Stimulated activated CD4-positive, alpha-beta T cell treated with anti-CD3 and anti-CD28 coated beads, Interleukin-1b, Interleukin-23, amount 100 ng/mL, for 1 hour (primary cell): Measurements from ENCODE around the gene DCAF11.

ENCODE experiments used
- DNase-seq, 2 donors: peaks; one replicate each; pipeline ENCODE4 v3.0.0-alpha.2; 2020; ENCODE audit warnings: low read depth in 2 of 2

The DCAF11 gene

DNA sequence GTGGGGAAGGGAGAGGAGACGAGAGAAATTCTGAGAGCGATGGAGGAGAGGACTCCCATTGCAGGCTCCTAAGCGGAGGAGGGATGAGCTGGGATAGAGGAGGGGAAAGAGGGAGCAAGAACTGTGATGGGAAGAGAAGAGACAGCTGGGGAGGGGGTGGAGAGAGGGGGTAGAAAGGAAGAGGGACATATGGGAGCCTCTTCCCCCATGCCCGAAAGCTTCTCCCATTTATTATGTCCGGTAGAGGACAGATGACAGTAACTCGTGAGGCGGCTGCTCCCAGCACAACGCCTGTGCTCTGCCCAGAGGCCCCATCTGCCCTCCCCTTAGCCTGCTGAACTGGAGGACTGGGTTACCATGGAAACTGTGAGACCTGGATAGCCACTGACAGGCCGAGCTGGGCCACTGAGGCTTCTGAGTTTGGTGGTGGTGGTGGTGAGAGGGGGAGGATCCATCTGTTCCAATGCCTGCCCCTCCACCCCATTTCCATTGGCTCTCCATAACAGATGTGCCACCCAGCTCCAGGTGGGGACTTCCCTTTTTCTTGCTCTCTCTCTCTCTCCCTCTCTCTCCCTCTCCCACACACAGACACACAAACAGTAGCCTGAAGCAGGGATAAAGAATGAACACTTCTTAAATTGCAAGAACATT is 35.0 kb upstream of the DCAF11 start:
- DNase-seq: no peak

GRCh38 chr14:24080142-24080530 is 34.4 kb upstream of the DCAF11 start:
- DNase-seq: no peak

GRCh38 chr14:24080888-24081738 is 33.5 kb upstream of the DCAF11 start:
- peak; percentile 9 to 39 for DNase-seq

DNA sequence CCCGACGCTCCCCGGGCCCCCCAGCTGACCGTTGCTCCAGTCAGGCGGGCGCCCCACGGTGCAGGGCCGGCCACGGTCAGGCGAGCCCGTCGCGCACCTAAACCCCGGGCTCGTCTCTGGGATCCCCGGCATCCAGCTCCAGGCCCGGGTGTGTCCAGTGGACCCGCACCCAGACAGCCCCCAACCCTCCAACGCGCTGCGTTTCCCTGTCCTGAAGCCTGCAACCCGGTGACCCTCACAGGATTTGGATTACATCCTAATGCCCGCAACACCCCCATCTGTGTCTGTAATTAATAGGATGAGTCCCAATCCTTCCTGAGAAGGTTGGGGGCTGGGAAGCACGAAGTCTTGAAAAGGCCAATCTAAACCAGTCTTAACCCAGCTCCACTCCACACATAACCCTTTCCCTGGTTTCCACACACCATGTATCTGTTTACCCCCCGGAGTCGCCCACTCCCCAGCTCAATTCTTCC is 32.8 kb upstream of the DCAF11 start:
- DNase-seq: no peak

DNA sequence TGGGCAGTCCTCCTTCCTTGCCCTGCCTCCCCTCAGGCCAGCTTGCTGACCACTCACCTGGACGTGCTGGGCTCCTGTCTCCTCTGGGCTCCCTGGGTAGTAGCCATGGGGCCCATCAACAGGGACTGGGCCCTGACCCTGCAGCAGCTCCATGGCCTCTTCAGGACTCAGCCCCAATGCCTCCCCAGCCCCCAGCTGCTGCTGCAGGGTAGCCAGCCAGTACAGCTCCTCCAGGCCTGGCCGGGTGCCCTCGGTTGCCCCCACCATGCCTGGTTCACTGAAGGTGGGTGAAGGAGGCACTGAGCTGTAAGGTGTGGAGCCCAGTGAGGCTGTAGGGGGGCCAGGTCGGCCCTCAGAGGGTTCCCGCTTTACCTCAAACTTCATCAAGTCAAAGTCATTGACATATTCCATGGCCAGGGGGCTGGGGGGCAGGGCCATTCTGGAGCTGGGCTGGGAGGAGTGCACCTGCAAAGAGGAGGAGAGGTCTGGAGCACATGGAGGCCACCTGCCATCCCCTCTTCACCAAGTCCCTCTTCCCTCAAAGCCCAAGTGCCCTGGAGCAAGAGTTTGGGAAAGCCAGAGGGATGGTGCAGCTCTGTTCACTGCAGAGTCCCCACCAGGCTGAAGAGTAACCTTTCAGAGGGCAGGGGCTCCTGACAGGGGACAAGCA is 32.0 kb upstream of the DCAF11 start:
- no peak for DNase-seq

DNA sequence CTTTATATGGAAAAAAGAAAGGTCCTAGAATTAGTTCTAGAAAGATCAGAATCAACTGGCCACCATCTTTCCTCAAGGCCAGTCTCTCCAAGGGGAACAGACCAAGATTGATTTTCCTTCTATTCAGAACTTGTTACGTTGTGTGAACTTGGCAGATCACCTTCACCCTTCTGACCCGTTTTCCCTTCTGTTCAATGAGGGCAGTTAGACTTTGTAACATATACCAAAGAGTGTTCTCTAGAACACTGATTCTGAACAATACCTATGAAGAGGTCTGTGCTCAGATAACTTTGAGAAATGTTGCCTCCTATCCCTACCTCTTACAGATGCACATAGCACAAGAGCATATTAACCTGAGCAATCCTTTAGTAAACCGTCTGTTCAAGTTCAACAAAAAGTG is 31.1 kb upstream of the DCAF11 start:
- no peak for DNase-seq

DNA sequence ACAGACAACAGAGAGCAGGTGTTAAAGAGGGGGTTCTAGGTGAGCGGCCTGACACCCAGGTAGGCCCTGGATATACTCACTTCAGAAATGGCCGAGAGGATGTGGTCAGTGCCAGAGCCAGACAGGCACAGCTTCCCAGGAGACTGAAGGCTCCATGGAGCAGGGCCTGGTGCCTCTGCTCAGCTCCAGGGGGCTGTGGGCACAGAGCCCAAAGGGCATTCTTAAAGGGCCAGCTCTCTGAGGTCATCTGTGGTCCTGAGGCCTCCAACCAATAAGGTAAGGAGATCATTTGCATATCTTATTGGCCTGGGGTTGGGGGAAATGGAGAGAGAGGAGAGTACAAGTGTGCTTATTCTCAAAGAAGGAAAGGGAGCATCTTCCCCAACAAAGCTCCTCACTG is 30.1 kb upstream of the DCAF11 start:
- DNase-seq: no peak

GRCh38 chr14:24085215-24085614 is 29.4 kb upstream of the DCAF11 start:
- DNase-seq: no peak

DNA sequence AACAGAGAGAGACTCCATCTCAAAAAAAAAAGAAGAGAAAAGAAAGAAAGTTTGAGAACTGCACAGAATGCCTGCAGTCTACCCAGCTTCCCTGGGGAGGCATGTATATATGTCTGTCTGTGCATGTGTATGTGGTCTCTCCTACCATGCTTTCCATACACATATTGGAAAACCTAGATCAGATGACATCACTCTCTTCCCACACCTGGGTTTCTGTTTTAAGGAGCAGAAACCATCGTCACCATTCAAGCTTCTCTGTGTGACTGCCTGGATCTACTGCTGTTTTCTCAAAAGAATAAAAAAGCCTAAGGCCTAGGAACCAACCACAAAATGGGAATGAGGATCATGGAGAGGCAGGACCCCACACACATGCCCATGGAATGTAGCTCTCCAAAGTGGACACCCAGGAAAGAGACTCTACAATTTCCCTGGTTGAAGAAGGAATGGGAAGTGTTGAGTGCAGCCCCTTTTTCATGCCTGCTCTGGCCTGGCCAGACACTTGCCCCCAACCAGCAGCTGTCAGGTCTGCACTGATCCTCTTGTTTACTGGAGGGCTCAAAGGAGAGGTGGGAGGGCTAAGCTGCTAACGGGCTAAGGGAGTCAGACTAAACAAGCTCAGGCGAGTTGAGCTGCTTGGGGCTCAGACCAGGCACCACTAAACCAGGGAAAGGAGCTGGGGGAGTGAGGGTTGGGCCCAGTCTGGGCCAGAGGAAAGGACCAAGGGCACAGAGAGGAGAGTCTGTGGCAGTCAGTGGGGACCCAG is 28.2 kb upstream of the DCAF11 start:
- no peak for DNase-seq

- DNase-seq: no peak
Observed at GRCh38 chr14:24087004-24087403, 27.6 kb upstream of the DCAF11 start.

GRCh38 chr14:24088095-24088494 is 26.5 kb upstream of the DCAF11 start:
- DNase-seq: no peak

GRCh38 chr14:24089890-24090289 is 24.7 kb upstream of the DCAF11 start:
- no peak for DNase-seq

GRCh38 chr14:24092110-24092504 is 22.5 kb upstream of the DCAF11 start:
- no peak for DNase-seq

GRCh38 chr14:24092505-24093206 is 21.9 kb upstream of the DCAF11 start:
- no peak for DNase-seq

DNA sequence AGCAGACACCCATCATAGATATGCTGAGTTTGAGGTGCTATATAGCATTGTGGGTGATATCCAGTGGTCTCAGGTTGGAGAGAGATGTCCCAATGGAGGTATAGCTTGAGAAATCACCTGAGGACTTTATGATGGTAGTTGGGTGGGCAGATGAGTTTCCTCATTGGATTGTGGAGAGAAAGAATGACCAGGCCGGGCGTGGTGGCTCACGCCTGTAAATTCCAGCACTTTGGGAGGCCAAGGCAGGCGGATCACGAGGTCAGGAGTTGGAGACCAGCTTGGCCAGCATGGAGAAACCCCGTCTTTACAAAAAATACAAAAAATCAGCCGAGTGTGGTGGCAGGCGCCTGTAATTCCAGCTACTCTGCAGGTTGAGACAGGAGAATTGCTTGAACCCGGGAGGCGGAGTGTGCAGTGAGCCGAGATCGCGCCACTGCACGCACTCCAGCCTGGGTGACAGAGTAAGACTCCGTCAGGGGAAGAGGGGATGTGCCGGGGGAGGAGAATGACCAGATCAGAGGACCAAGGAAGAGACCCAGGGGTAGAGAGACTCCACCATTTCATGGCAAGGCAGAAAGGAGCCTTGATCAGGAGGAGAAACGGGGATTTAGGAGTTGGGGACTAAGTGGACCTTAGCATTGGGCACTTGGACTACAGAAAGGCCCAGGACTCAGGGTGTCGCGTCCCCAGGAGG is 21.2 kb upstream of the DCAF11 start:
- no peak for DNase-seq

DNA sequence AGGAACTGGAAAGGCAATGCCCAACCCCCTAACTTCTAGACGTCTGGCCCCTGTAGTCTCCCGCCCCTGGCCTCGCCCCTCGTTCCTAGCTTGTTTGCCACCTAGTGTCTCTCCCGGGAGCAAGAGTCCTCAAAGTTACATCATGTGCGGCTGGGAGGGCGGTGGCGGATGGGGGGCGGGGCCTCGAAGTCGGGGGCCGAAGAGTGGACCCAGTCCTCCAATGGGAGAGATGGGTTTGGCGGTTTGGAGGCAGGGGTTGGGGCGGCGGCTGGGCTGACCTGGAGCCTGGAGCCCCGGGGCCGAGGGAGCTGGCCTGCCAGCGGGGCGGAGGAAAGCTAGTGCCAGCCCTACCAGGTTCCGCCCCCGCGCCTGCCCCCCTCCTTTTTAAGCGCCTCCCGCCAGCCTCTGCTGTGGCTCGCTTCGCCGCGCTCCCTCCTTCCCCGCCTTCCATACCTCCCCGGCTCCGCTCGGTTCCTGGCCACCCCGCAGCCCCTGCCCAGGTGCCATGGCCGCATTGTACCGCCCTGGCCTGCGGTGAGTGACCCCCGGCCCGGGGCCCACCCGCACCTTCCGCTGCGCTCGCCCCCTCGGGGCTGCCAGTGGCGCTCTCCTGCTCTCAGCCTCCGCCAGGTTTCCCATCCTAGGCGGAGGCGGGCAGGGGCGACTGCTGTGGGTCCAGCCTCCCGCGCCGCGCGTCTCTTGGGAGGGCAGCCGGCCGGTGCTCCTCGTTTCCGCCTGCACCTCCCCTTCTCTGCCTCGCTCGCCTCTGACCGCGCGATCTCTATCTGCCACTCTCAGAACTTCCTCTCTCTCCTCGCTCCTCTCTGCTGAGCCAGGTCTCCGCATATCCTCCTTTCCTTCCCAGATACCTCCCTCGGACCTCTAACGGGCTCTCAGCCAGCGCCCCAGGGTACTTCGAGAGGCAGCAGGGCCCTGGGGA is 20.4 kb upstream of the DCAF11 start, which contains the start of gene PCK2:
TSS of gene PCK2 (plus strand) at position 411 of the 940 bp plus-strand sequence. CDS start at position 506, 95 bp downstream.
- peak in 1 of 2 donors; percentile 82 for DNase-seq

DNA sequence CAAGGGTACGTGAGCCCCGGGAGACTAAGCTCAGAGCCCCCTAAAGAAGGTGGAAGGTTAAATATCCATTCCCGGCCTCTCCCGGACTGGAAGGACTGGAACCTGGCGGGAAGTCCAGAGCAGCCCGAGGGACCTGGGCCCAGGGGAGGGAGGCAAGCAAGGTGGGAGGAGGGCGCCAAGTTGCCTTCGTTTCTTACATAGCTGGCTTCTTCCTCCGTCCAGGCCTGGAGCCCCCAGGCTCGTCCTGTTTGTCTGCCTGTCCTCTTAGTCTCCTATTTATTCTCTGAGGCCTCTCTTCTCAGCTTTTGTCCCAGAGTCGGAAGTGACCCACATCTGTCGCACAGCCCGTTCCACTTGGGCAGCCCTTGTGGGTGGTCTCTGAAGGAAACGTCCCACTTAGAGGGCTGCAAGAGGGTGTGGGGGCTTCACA is 19.7 kb upstream of the DCAF11 start:
- no peak for DNase-seq

- peak in 1 of 2 donors; percentile 39 for DNase-seq
Observed at GRCh38 chr14:24095271-24096068, 19.1 kb upstream of the DCAF11 start.
